GM23338 (cell line): ENCODE measurements around the gene TREML2. TPM values are rescaled to one million over a fixed set of nuclear protein-coding genes. Genes with fewer than 3 reads are reported as not detected.

Experiments
- ATAC-seq: fragments of 200-7000 bp; cut with Tn5 transposase; 3 replicates; pipeline ENCODE4 v1.9.1; 2020
- DNase-seq: peaks from one replicate; pipeline ENCODE4 v3.0.0-alpha.2; 2015; ENCODE audit warnings: low spot score
- H2AFZ ChIP-seq: fragments of 200-600 bp; sonication (generic); 2 replicates; pipeline ENCODE4 v1.8.0; 2016; ENCODE audit warnings: antibody characterized with exemption, mild to moderate bottlenecking, moderate library complexity
- H3F3A ChIP-seq: fragments of 200-600 bp; sonication (generic); replicated peaks from 2 replicates; pipeline ENCODE4 v1.8.0; 2017; ENCODE audit warnings: antibody characterized with exemption, mixed run types, low read depth
- H3K27ac ChIP-seq: fragments of 200-600 bp; sonication (generic); 2 replicates; pipeline ENCODE4 v1.6.1; 2016; ENCODE audit warnings: low read depth
- H3K27me3 ChIP-seq: fragments of 200-600 bp; sonication (generic); 2 replicates; pipeline ENCODE4 v1.8.0; 2016; ENCODE audit warnings: mild to moderate bottlenecking, mixed run types, moderate library complexity; ENCODE audit not compliant: insufficient read depth
- H3K36me3 ChIP-seq: fragments of 200-600 bp; sonication (generic); 2 replicates; pipeline ENCODE4 v1.8.0; 2016; ENCODE audit warnings: mild to moderate bottlenecking; ENCODE audit not compliant: insufficient read depth
- H3K4me1 ChIP-seq: fragments of 200-600 bp; sonication (generic); 2 replicates; pipeline ENCODE4 v1.8.0; 2016; ENCODE audit warnings: mild to moderate bottlenecking, moderate library complexity; ENCODE audit not compliant: insufficient read depth
- H3K4me2 ChIP-seq: fragments of 200-600 bp; sonication (generic); 2 replicates; pipeline ENCODE4 v1.7.1; 2017; ENCODE audit warnings: mixed run types
- H3K4me3 ChIP-seq: fragments of 200-600 bp; sonication (generic); 2 replicates; pipeline ENCODE4 v1.6.1; 2016; ENCODE audit warnings: mixed run types
- H3K79me2 ChIP-seq: fragments of 200-600 bp; sonication (generic); replicated peaks from 2 replicates; pipeline ENCODE4 v1.8.0; 2017; ENCODE audit warnings: mild to moderate bottlenecking; ENCODE audit not compliant: insufficient read depth
- H3K9me2 ChIP-seq: fragments of 200-600 bp; sonication (generic); 2 replicates; pipeline ENCODE4 v1.8.0; 2017; ENCODE audit not compliant: insufficient read depth
- H4K20me1 ChIP-seq: fragments of 200-600 bp; sonication (generic); replicated peaks from 2 replicates; pipeline ENCODE4 v1.8.0; 2017; ENCODE audit warnings: mild to moderate bottlenecking; ENCODE audit not compliant: insufficient read depth
- H3K27ac Mint-ChIP-seq: 2 replicates; pipeline ENCODE4 v1.8.0; 2020; ENCODE audit warnings: inconsistent platforms, mild to moderate bottlenecking, moderate library complexity, mixed read lengths
- H3K27me3 Mint-ChIP-seq: 3 replicates; pipeline ENCODE4 v1.8.0; 2022; ENCODE audit warnings: low read depth, mild to moderate bottlenecking, moderate library complexity, mixed read lengths, inconsistent platforms; ENCODE audit not compliant: insufficient read depth, poor library complexity
- H3K36me3 Mint-ChIP-seq: 3 replicates; pipeline ENCODE4 v1.8.0; 2021; ENCODE audit warnings: low read depth, mild to moderate bottlenecking, inconsistent platforms, moderate library complexity, mixed read lengths
- H3K4me1 Mint-ChIP-seq: 3 replicates; pipeline ENCODE4 v1.8.0; 2020; ENCODE audit warnings: mild to moderate bottlenecking, inconsistent platforms, mixed read lengths
- H3K4me3 Mint-ChIP-seq: 3 replicates; pipeline ENCODE4 v1.8.0; 2021; ENCODE audit warnings: moderate library complexity, mild to moderate bottlenecking, inconsistent platforms, mixed read lengths
- H3K9me3 Mint-ChIP-seq: 3 replicates; pipeline ENCODE4 v1.8.0; 2020; ENCODE audit warnings: moderate library complexity, mild to moderate bottlenecking, inconsistent platforms, mixed read lengths
- CTCF ChIP-seq, 2 experiments: fragments of 200-600 bp in 1 of 2; sonication (generic) in 1 of 2; conservative IDR thresholded peaks; 2 replicates each; pipeline versions ENCODE4 v1.5.1 to v1.6.1; 2016 to 2017; ENCODE audit warnings: antibody characterized with exemption in 2 of 2, low read depth in 2 of 2, mild to moderate bottlenecking in 2 of 2, moderate library complexity in 1 of 2
- EZH2 ChIP-seq: fragments of 200-600 bp; sonication (generic); IDR thresholded peaks from one replicate; pipeline ENCODE4 v1.8.0; 2017; ENCODE audit warnings: antibody characterized with exemption, mild to moderate bottlenecking, low read depth; ENCODE audit not compliant: unreplicated experiment
- POLR2AphosphoS5 ChIP-seq: IDR thresholded peaks from 2 replicates; pipeline ENCODE4 v1.6.1; 2016; ENCODE audit warnings: antibody characterized with exemption, low read depth
- ZNF114 ChIP-seq: fragments of 250-450 bp; sonication (Bioruptor Pico); IDR thresholded peaks from 2 replicates; pipeline ENCODE4 v1.5.0; 2020; ENCODE audit warnings: mild to moderate bottlenecking, moderate library complexity
- ZNF462 ChIP-seq: fragments of 250-450 bp; sonication (Bioruptor Pico); IDR thresholded peaks from 2 replicates; pipeline ENCODE4 v1.5.0; 2020; ENCODE audit warnings: mild to moderate bottlenecking, moderate library complexity
- polyA plus RNA-seq: library from polyadenylated mRNA; unstranded; fragments of >200 nt; fragmentation: Nextera tagmentation; extraction: Ambion mirVana; gene quantifications from 2 replicates; pipeline ENCODE4 v1.2.1, GENCODE V29; 2016
- total RNA-seq: library from RNA; depleted of rRNA; stranded (reverse); fragments of >200 nt; shearing (Covaris generic); gene quantifications from 2 replicates; pipeline ENCODE4 v1.2.3, GENCODE V29; 2014

Gene TREML2
- total and polyA plus RNA-seq, 2 experiments from 2014 or later: 0.07 TPM; not detected in 1

DNA sequence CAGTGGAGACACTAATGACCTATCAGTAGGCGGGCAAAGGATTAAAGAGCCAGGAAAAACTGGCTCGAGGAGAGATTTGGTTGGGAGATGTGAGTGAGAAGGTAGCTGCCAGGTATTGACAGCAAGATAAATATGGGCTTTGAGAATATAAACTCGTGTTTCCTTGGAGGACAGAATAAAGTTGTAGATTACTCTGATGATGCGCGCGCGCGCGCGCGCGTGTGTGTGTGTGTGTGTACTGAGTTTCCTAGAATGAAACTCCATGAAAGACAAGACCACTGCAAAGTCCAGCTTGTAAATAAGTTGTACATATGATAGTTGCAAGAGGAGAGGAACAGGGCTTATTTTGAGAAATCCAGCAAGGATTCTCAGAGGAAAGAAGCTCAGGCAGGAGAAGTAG, 24.8 kb downstream of the TREML2 start (continued):
- no peak for TF ChIP-seq ZNF462

GRCh38 chr6:41175084-41175483, 25.9 kb downstream of the TREML2 start:
- peaks cover 7% of the 10 kb centered on the region; the same call in 1 of the 3 replicates for H3K36me3 Mint-ChIP-seq
- Histone ChIP-seq H2AFZ (no peak overlapping the region), H3K36me3 (no peaks in the 10 kb centered on the region), H3K4me1 (peaks cover 11% of the 10 kb centered on the region), H3K79me2 (no peaks in the 10 kb centered on the region), H3K4me3 (no peak overlapping the region), H3K27ac (no peak overlapping the region), H3K27me3 (no peaks in the 10 kb centered on the region), H3K9me2 (peaks cover 16% of the 10 kb centered on the region; the same call in 1 of the 2 replicates), H3F3A (no peaks in the 10 kb centered on the region), H4K20me1 (no peaks in the 10 kb centered on the region), H3K4me2 (no peak overlapping the region)
- peaks cover 15% of the 10 kb centered on the region for H3K4me1 Mint-ChIP-seq
- ATAC-seq: no peak
- peaks cover 4% of the 10 kb centered on the region for H3K27me3 Mint-ChIP-seq
- no peak for DNase-seq
- H3K27ac Mint-ChIP-seq: no peak overlapping the region
- TF ChIP-seq EZH2: no peak
- no peak for TF ChIP-seq ZNF114 (CRISPR knock-in tag)
- TF ChIP-seq POLR2AphosphoS5: no peak
- H3K4me3 Mint-ChIP-seq: no peak overlapping the region
- peaks cover 8% of the 10 kb centered on the region; the same call in 1 of the 3 replicates for H3K9me3 Mint-ChIP-seq

- H3K27me3 ChIP-seq: no peaks in the 10 kb centered on the region
- peaks cover 8% of the 10 kb centered on the region; the same call in 1 of the 3 replicates for H3K9me3 Mint-ChIP-seq
- peaks cover 15% of the 10 kb centered on the region for H3K4me1 Mint-ChIP-seq
- H3K79me2 ChIP-seq: no peaks in the 10 kb centered on the region
- H3K27ac ChIP-seq: no peak overlapping the region
- peaks cover 7% of the 10 kb centered on the region; the same call in 1 of the 3 replicates for H3K36me3 Mint-ChIP-seq
- H3K4me3 Mint-ChIP-seq: no peak overlapping the region
- ATAC-seq (no peak), DNase-seq (no peak)
- peaks cover 16% of the 10 kb centered on the region; the same call in 1 of the 2 replicates for H3K9me2 ChIP-seq
- no peak overlapping the region for H3K4me2 ChIP-seq
- no peak overlapping the region for H3K27ac Mint-ChIP-seq
- peaks cover 4% of the 10 kb centered on the region for H3K27me3 Mint-ChIP-seq
- H3F3A ChIP-seq: no peaks in the 10 kb centered on the region
- no peak for TF ChIP-seq CTCF (conservative IDR thresholded peaks at IDR 0.05; ENCODE audit: low read depth in 2 of 2)
- H2AFZ ChIP-seq: no peak overlapping the region
- no peaks in the 10 kb centered on the region for H3K36me3 ChIP-seq
- H4K20me1 ChIP-seq: no peaks in the 10 kb centered on the region
- peaks cover 11% of the 10 kb centered on the region for H3K4me1 ChIP-seq
- no peak overlapping the region for H3K4me3 ChIP-seq
Measured at GRCh38 chr6:41174610-41175009, 26.3 kb downstream of the TREML2 start.
